NCI-H524 treated with DMSO at 0.1 percent for 48 hours (cell line): ENCODE measurements around the gene CMSS1.

Experiments
- DNase-seq: peaks from one replicate; lab custom pipeline; 2025; lab: John Stamatoyannopoulos, UW

Gene CMSS1

GRCh38 chr3:99903869-99904268, 86.2 kb downstream of the CMSS1 start:
- DNase-seq, result no peak

- DNase-seq, result no peak
Observed at GRCh38 chr3:99907959-99908544, 90.4 kb downstream of the CMSS1 start.

GRCh38 chr3:99909714-99910495, 92.2 kb downstream of the CMSS1 start:
- no peak for DNase-seq

- no peak for DNase-seq
Observed at GRCh38 chr3:99910752-99911290, 93.2 kb downstream of the CMSS1 start.

DNA sequence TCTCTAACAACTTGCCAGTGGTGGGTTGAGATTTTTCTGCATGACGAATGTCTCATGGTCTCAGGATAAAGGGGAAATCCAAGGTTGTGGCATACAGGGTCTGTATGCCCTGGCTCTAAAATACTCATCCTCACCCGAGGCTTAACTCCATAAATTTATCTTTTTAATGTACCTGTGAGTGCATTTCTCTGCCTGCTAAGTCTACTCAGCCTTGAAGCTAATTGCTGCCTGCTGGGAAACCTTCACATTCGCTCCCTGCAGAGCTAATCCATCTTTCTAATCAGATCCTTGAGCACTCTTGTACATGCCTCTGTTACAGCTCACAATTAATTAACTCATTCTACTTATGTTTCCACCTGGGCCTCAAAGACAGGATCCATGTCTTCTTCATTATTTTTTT, 93.8 kb downstream of the CMSS1 start:
- peak; percentile 93 for DNase-seq

- no peak for DNase-seq
Observed at GRCh38 chr3:99915906-99916432, 98.3 kb downstream of the CMSS1 start.

- DNase-seq, result no peak
Observed at GRCh38 chr3:99918715-99919114, 101.1 kb downstream of the CMSS1 start.

GRCh38 chr3:99919694-99920093, 102.0 kb downstream of the CMSS1 start:
- DNase-seq, result no peak

- DNase-seq, result no peak
Observed at GRCh38 chr3:99920481-99921376, 103.1 kb downstream of the CMSS1 start.

DNA sequence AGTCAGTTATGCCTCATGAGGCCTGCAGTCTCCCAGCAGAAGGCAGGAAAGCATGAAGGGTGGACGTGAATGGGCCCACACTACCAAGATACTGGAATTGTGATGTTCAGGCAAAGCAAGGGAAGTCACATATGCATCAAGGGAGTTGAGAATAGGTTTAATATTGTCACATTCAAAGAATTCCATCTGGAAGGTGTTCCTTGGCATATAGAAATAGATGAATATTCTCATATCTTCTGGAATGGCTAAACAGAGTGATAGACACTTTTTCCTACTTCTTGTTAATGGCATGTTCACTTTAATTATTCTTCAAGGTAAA, 103.7 kb downstream of the CMSS1 start:
- DNase-seq, result no peak

DNA sequence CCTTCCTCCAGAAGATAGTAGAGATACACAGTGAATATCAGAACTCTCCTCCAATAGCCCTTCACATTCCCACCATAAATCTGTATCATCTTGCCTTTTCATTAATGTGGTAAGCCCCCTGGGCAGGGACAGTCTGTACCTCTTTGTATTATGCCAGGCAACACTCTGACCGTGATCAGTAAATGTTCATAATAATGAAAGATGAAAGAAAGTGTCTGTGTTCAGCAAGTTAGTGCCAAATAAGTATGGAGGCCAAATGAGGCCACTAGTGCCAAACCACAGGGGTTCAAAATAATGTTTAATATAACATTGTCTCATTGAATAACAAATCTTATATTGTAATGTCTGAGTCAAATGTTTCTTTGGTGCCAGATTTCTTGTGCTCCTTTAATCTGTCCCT, 104.3 kb downstream of the CMSS1 start:
- no peak for DNase-seq

GRCh38 chr3:99923873-99924272, 106.2 kb downstream of the CMSS1 start:
- no peak for DNase-seq

DNA sequence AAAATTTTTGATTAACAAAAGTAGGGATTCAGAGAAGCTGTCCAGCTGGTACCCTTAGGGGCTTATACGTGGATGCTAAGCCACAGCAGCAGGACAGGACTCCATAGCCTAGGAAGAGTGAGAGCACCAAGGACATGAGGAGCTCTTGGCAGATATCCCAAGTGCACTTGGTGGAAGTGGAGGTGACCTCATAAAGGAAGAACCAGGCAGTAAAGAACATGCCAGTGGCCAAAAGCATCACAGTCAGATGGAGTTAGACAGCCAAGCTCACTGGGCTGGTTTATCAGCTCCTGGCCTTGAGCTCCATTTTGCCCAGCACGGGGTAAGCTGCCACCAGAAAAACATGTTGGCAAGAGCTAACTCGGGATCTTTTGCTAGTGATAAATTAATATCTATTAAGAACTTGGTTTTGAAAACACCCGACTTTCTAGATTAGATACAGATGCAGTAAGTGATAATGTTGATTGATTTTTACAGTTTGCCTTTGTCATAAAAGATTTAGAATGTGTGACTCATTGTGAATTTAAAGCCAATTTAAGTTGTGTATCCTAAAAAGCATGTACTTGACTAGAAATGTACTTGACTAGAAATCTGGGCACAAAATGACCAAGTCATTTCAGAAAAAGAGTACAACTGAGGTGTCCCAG, 108.0 kb downstream of the CMSS1 start:
- peak; percentile 95 for DNase-seq

GRCh38 chr3:99927671-99928457, 110.2 kb downstream of the CMSS1 start:
- no peak for DNase-seq

GRCh38 chr3:99928771-99929744, 111.4 kb downstream of the CMSS1 start:
- no peak for DNase-seq

DNA sequence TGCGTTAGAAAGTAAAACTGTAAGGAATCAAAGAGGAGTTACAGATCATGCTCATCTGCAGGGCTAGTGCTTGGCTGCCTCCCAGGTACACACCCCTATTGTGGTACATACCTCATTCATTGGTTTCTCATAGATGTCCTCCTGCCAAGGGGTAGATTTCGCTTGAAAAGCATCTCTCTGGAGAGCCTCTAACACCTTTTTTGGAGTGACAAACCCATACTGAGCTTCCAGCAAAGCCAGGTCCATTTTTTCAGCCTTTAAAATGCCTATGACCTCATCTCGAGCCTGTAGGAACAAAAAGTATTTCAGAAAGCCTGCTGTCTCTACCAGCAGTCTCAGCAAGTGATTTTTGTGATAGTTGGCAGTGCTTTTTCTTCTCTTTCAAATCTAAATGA, 112.1 kb downstream of the CMSS1 start:
- DNase-seq, result no peak

GRCh38 chr3:99931059-99931458, 113.4 kb downstream of the CMSS1 start:
- no peak for DNase-seq

DNA sequence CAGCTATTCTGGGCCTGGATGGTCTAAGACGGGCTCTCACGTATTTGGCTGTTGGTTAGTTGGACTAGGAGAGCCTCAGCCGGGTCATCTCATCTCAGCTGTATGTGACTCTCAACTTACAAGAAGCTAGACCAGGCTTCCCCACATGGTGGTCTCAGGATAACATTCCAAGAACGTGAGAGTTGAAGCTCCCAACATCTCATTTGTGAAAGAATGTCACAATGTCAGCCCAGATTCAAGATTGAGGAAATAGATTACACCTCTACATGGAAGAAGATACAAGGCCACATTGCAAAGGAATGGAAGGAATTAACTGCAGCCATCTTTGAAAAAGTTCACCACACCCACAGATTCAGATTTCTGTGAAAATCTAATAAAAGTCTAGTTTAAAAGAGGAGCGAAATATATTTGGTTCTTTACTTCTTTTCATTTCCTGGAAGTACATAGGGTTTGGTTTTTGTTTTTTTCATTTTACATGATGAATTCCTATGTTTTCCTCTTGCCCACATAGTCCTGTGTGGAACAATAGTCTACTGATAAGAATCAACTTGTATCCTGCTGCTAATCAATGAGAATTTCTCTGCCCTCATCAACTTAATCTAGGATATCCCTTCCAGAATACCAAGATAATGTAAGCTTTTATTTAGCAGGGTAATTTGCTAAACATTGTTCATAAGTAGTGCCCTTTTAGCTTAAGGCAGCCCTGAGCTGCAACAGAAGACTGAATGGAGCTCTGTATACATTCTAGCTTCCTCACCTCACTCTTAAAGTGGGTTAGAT, 116.5 kb downstream of the CMSS1 start:
- DNase-seq, result no peak
